DOHH2 (cell line): Measurements from ENCODE around the gene SLC1A3.

Experiments used
- CTCF ChIP-seq: fragments of 200-600 bp; sonication (generic); IDR thresholded peaks from one replicate; pipeline ENCODE4 v1.5.1; 2014; ENCODE audit warnings: antibody characterized with exemption, mild to moderate bottlenecking, low read depth, low read length; ENCODE audit not compliant: poor library complexity, severe bottlenecking
- EZH2phosphoT487 ChIP-seq: fragments of 200-600 bp; sonication (generic); IDR thresholded peaks from 2 replicates; pipeline ENCODE4 v1.6.1; 2017; ENCODE audit warnings: borderline replicate concordance, mild to moderate bottlenecking, antibody characterized with exemption, low read length, moderate library complexity, mixed read lengths

GRCh38 chr5:36635721-36636390, 29.4 kb downstream of the SLC1A3 start:
- TF ChIP-seq CTCF (no peak), EZH2phosphoT487 (no peak)
